Transverse colon (tissue), 4 donors: ENCODE data around the gene CSNK1G1. TPM values are rescaled to one million over a fixed set of nuclear protein-coding genes. Genes with fewer than 3 reads are reported as not detected.
"Not testable (repeated sequence)": the region's sequence is repeated elsewhere in the genome, so short reads cannot be mapped to it uniquely, and the experiment has no call there.

Source experiments
- DNase-seq: peaks from one replicate; pipeline ENCODE4 v3.0.0-alpha.2; 2019
- H3K27ac ChIP-seq, 4 donors: fragments of 200-600 bp; sonication (generic); 2 replicates each; pipeline ENCODE4 v1.5.1; 2016 to 2018; ENCODE audit warnings: inconsistent platforms in 4 of 4
- H3K27me3 ChIP-seq: fragments of 200-600 bp; sonication (generic); 2 replicates; pipeline ENCODE4 v1.5.1; 2017; ENCODE audit warnings: inconsistent platforms
- H3K36me3 ChIP-seq, 4 donors: fragments of 200-600 bp; sonication (generic); 2 replicates each; pipeline ENCODE4 v1.5.1; 2017 to 2019; ENCODE audit warnings: inconsistent platforms in 4 of 4
- H3K4me1 ChIP-seq, 4 donors: fragments of 200-600 bp; sonication (generic); 2 replicates each; pipeline ENCODE4 v1.5.1; 2017 to 2020; ENCODE audit warnings: inconsistent platforms in 4 of 4
- H3K4me3 ChIP-seq, 4 donors: fragments of 200-600 bp; sonication (generic); 1 replicate in 1 of 4; 2 replicates in 3 of 4; pipeline versions ENCODE4 v1.5.1 to v1.6.1; 2017 to 2019; ENCODE audit warnings: inconsistent platforms in 4 of 4
- H3K9me3 ChIP-seq, 2 donors: fragments of 200-600 bp; sonication (generic); 2 replicates each; pipeline ENCODE4 v1.5.1; 2017 to 2019; ENCODE audit warnings: inconsistent platforms in 2 of 2
- EP300 ChIP-seq: sonication (generic); formaldehyde crosslinking; IDR thresholded peaks from one replicate; pipeline ENCODE4 v1.6.1; 2017; ENCODE audit warnings: antibody characterized with exemption, low read depth
- POLR2A ChIP-seq: fragments of 450-650 bp; IDR thresholded peaks from one replicate; pipeline ENCODE4 v1.6.1; 2016; ENCODE audit warnings: antibody characterized with exemption, mild to moderate bottlenecking, moderate library complexity
- POLR2AphosphoS5 ChIP-seq, 3 donors: sonication (generic); formaldehyde crosslinking; IDR thresholded peaks; one replicate each; pipeline ENCODE4 v1.6.1; 2016; ENCODE audit warnings: antibody characterized with exemption in 3 of 3
- WGBS, 2 donors: methylation state at CpG; one replicate each; pipeline ENCODE4 v1.1.5; 2018; ENCODE audit warnings: low coverage in 1 of 2; 5-methylcytosine and 5-hydroxymethylcytosine counted together
- in situ Hi-C, 4 donors: fragments of 200-750 bp; cut with MboI; loops; one replicate each; pipeline versions ENCODE4 v1.15.0 to v1.15.1; 2017; ENCODE audit warnings: low sequenced_read_pairs in 3 of 4, low pct_ligation_motif_present in 1 of 4, low pct_unique_long_range_greater_than_20kb in 1 of 4
- intact Hi-C: fragments of 100-400 bp; cut with DNase I; formaldehyde crosslinking; loops from one replicate; pipeline ENCODE4 v1.15.1; 2023; ENCODE audit warnings: low total_unique reads
- total RNA-seq, 4 donors: library from RNA; depleted of rRNA; stranded (reverse); fragments of >200 nt; gene quantifications; one replicate each; pipeline ENCODE4 v1.1.0, GENCODE V29; 2016
- TF ChIP-seq, protein P1 (sequence below), 5 experiments: fragments of 200-600 bp in 3 of 5; fragments of 450-650 bp in 2 of 5; sonication (generic) in 3 of 5; IDR thresholded peaks; 1 replicate in 2 of 5; 2 replicates in 3 of 5; pipeline ENCODE4 v1.5.1; 2016 to 2017; ENCODE audit warnings: antibody characterized with exemption in 5 of 5, inconsistent platforms in 3 of 5, mild to moderate bottlenecking in 2 of 5, moderate library complexity in 1 of 5

CSNK1G1 gene
- total RNA-seq, 4 donors from 2014 or later: 6.2 to 34.4 (median 19.7) TPM

DNA sequence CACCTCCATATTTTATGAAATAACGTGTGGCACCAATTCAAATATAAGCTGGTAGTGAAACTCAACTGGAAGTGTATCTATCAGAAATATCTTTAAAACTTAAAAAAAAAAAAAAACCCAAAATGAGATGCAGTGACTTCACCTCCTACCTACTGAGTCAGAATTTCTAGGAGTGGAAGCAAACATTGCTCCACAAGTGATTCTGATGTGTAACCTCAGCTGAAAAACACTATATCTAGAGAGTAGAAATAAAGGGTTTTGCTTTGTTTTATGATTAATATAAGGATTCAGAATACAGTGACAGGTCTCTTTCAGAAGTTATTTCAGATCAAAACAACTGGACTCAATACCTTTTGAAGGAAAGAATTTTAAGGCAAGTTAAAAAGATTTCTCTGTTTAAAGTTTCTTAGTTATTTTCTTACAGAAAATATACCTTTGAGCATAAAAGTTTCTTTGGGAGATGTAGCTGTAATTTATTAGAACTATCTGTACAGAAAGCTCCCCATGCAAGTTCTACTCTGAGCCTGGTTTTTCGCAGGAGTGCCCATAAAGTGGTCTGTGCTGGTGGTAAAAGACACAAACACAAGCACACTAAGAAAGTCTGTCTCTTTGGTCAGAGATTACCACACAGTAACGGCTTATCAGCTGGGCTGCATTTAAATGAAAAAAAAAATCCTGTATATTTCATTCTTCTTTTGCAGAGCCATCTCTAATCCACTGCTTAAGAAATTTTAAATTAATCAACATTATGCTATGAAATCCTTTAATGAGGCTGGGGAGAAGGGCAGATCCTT, 133.2 kb downstream of the CSNK1G1 start:
- no peaks in the 10 kb centered on the region for H3K36me3 ChIP-seq
- DNase-seq: no peak
- 81 to 93% methylated on average over 2 to 3 of the region's 3 CpGs for WGBS, 2 donors
- no peak overlapping the region for H3K4me3 ChIP-seq
- no peak overlapping the region for H3K27ac ChIP-seq
- intact Hi-C loops (no loop called here), in situ Hi-C loops (loop anchor here in 2 of 4 donors (25.0 kb wide), 2 partner anchors 140 to 440 kb away; partner anchors contain the start of gene CSNK1G1 (in 1 of the 2))
- H3K4me1 ChIP-seq: peaks cover 5 to 14% (median 8%) of the 10 kb centered on the region in 4 donors
- TF ChIP-seq POLR2A (no peak), POLR2AphosphoS5 (IDR thresholded peaks at IDR 0.05) (no peak), EP300 (no peak)
- TF ChIP-seq, protein P1, sequence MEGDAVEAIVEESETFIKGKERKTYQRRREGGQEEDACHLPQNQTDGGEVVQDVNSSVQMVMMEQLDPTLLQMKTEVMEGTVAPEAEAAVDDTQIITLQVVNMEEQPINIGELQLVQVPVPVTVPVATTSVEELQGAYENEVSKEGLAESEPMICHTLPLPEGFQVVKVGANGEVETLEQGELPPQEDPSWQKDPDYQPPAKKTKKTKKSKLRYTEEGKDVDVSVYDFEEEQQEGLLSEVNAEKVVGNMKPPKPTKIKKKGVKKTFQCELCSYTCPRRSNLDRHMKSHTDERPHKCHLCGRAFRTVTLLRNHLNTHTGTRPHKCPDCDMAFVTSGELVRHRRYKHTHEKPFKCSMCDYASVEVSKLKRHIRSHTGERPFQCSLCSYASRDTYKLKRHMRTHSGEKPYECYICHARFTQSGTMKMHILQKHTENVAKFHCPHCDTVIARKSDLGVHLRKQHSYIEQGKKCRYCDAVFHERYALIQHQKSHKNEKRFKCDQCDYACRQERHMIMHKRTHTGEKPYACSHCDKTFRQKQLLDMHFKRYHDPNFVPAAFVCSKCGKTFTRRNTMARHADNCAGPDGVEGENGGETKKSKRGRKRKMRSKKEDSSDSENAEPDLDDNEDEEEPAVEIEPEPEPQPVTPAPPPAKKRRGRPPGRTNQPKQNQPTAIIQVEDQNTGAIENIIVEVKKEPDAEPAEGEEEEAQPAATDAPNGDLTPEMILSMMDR (IDR thresholded peaks at IDR 0.05): no peak
- no peaks in the 10 kb centered on the region for H3K27me3 ChIP-seq
- H3K9me3 ChIP-seq: no peaks in the 10 kb centered on the region

DNA sequence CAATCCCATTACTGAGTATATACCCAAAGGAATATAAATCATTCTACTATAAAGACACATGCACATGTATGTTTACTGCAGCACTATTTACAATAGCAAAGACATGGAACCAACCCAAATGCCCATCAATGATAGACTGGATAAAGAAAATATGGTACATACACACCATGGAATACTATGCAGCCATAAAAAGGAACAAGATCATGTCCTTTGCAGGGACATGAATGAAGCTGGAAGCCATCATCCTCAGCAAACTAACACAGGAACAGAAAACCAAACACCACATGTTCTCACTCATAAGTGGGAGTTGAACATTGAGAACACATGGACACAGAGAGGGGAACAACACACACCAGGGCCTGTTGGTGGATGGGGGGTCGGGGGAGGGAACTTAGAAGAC, 134.1 kb downstream of the CSNK1G1 start:
- 100% methylated on average over 1 of the region's 1 CpG for WGBS, 2 donors

DNA sequence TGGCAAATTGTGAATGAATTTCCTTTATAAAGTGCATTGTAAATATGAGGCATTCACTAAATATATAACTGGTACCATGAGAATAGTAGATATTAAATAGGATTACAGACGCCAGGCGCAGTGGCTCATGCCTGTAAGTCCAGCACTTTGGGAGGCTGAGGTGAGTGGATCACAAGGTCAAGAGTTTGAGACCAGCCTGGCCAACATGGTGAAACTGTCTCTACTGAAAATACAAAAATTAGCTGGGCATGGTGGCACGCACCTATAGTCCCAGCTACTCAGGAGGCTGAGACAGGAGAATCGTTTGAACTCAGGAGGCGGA, 138.6 kb downstream of the CSNK1G1 start:
- H3K27me3 ChIP-seq, H3K36me3 ChIP-seq, H3K27ac ChIP-seq, H3K4me3 ChIP-seq, DNase-seq, H3K9me3 ChIP-seq, intact Hi-C loops: not testable (repeated sequence)
- in situ Hi-C loops: loop anchor here in 3 of 4 donors (10.0 to 25.0 kb wide), 3 partner anchors 137 to 445 kb away; partner anchors contain the start of gene CSNK1G1 (in 2 of the 3)
- WGBS, 2 donors: 95 to 100% methylated on average over 5 of the region's 5 CpGs
- H3K4me1 ChIP-seq: peaks cover 0 to 19% (median 5%) of the 10 kb centered on the region in 4 donors

More for the DNA sequence above, 134.1 kb downstream of the CSNK1G1 start:
- H3K27ac ChIP-seq, H3K9me3 ChIP-seq, H3K27me3 ChIP-seq, intact Hi-C loops, DNase-seq, H3K4me3 ChIP-seq, H3K36me3 ChIP-seq: not testable (repeated sequence)
- peaks cover 5 to 20% (median 8%) of the 10 kb centered on the region in 4 donors for H3K4me1 ChIP-seq
- in situ Hi-C loops: loop anchor here in 2 of 4 donors (25.0 kb wide), 2 partner anchors 140 to 440 kb away; partner anchors contain the start of gene CSNK1G1 (in 1 of the 2)

DNA sequence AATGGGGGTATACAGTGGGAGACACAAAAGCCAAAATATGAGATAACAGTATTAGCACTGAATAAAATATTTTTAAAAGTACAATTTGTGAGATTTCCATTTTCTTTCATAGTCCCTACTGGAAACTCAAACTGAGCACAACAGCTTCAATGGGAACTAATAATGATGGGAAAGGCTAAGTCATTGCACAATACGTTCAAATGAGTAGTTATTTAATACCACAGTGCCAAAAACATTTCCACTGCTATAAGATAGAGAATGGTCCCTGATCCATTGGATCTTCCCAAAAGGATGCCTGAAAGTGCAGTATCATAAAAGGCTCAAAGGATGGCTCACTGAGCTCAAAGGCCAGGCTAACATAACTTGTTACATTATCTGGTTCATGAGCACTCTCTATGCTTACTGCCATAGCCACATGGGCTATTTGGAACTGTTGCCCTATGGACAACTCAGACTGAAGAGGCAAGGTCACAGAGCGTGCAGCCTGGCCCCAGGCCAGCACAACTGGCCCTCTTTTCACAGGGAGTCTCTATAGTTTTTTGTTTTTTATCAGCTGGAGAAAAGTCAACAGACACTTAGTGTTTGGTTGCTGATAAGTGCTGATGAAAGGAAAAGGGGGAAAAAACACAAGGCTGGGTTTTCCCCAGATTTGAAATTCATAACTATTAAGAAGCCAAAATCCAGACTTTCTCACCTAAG, 139.1 kb downstream of the CSNK1G1 start:
- DNase-seq: no peak
- WGBS, 2 donors: 47 to 55% methylated on average over 2 of the region's 2 CpGs
- in situ Hi-C loops: loop anchor here in 3 of 4 donors (10.0 to 25.0 kb wide), 3 partner anchors 138 to 445 kb away; partner anchors contain the start of gene CSNK1G1 (in 2 of the 3)
- Histone ChIP-seq H3K9me3 (no peaks in the 10 kb centered on the region), H3K36me3 (peaks cover 0 to 10% (median 0%) of the 10 kb centered on the region in 4 donors), H3K27me3 (no peaks in the 10 kb centered on the region), H3K4me3 (no peak overlapping the region), H3K4me1 (peaks cover 0 to 19% (median 5%) of the 10 kb centered on the region in 4 donors), H3K27ac (no peak overlapping the region)
- intact Hi-C loops: no loop called here
- no peak for TF ChIP-seq POLR2AphosphoS5 (IDR thresholded peaks at IDR 0.05)
- no peak for TF ChIP-seq EP300
- TF ChIP-seq, protein P1 (IDR thresholded peaks at IDR 0.05): no peak
- no peak for TF ChIP-seq POLR2A

DNA sequence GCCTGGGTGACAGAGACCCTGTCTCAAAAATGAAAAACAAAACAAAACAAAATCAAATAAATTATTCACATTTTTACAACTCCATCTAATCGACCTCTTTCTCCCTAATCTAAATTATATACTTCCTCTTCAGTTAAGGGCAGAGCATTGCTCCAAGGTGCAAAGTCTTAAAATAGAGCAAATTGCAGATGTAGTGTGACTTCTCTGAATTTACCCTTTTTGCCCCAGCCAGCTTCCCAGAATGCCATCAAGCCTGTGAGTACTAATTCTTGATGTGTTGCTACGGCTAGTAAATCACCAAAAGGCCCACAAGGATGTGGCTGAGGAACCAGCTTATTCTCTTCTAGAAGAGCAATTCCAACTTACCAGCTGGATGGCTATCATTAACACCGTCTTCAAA, 139.8 kb downstream of the CSNK1G1 start:
- no peaks in the 10 kb centered on the region for H3K9me3 ChIP-seq
- H3K36me3 ChIP-seq: peaks cover 0 to 10% (median 0%) of the 10 kb centered on the region in 4 donors
- in situ Hi-C loops: loop anchor here in 3 of 4 donors (10.0 to 25.0 kb wide), 3 partner anchors 139 to 446 kb away; partner anchors contain the start of gene CSNK1G1 (in 2 of the 3)
- peaks cover 0 to 19% (median 5%) of the 10 kb centered on the region in 4 donors for H3K4me1 ChIP-seq
- 34 to 63% methylated on average over 2 to 3 of the region's 3 CpGs for WGBS, 2 donors
- H3K27ac ChIP-seq: no peak overlapping the region
- H3K27me3 ChIP-seq: no peaks in the 10 kb centered on the region
- TF ChIP-seq POLR2AphosphoS5 (IDR thresholded peaks at IDR 0.05): no peak
- TF ChIP-seq, protein P1 (IDR thresholded peaks at IDR 0.05): no peak
- TF ChIP-seq POLR2A: no peak
- TF ChIP-seq EP300: no peak
- no peak overlapping the region for H3K4me3 ChIP-seq
- intact Hi-C loops: no loop called here
- DNase-seq: no peak
